ENCODE data around the gene NUP37. TPM values are rescaled to one million over a fixed set of nuclear protein-coding genes. Genes with fewer than 3 reads are reported as not detected.

NUP37 gene
- total RNA-seq, 3 donors from 2014 or later (not counting 1 experiment from before 2014, with no cell fraction given) = 10.6 to 14.7 (median 10.7) TPM

DNA sequence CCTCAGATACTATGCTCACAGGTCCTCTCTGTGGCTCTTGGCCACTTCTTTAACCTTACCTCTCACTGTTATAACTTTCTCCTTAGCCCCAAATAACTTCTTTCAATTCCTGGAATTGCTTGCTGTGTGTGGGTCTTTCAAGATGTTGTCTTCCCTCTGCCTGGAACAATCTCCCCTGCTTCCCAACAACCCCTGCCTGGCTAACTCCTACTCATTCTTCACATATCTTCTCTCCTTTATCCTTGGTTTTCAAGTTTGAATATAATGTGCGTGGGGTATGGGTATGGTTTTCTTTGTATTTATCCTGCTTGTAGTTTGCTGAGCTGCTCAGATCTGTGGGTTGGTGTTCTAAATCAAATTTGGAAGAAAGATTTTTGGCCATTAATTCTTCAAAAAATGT lies 55.4 kb downstream of the NUP37 start:
- WGBS (ENCODE audit: insufficient coverage) = 100% methylated on average over 1 of the region's 1 CpG
- DNase-seq = no peak
- intact Hi-C loops (cut with micrococcal nuclease) = no loop called here

GRCh38 chr12:102063069-102063468 lies 56.8 kb downstream of the NUP37 start:
- H3K4me3 Mint-ChIP-seq = no peak overlapping the region
- WGBS (ENCODE audit: insufficient coverage) = 98% methylated on average over 3 of the region's 3 CpGs

More for the DNA sequence above, 55.4 kb downstream of the NUP37 start:
- H3K27ac Mint-ChIP-seq = no peak overlapping the region
- peaks cover 14 to 15% of the 10 kb centered on the region in 2 donors for H3K4me1 Mint-ChIP-seq
- ATAC-seq = no peak
- H3K9me3 Mint-ChIP-seq = no peaks in the 10 kb centered on the region
- TF ChIP-seq, protein P1, sequence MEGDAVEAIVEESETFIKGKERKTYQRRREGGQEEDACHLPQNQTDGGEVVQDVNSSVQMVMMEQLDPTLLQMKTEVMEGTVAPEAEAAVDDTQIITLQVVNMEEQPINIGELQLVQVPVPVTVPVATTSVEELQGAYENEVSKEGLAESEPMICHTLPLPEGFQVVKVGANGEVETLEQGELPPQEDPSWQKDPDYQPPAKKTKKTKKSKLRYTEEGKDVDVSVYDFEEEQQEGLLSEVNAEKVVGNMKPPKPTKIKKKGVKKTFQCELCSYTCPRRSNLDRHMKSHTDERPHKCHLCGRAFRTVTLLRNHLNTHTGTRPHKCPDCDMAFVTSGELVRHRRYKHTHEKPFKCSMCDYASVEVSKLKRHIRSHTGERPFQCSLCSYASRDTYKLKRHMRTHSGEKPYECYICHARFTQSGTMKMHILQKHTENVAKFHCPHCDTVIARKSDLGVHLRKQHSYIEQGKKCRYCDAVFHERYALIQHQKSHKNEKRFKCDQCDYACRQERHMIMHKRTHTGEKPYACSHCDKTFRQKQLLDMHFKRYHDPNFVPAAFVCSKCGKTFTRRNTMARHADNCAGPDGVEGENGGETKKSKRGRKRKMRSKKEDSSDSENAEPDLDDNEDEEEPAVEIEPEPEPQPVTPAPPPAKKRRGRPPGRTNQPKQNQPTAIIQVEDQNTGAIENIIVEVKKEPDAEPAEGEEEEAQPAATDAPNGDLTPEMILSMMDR (IDR thresholded peaks at IDR 0.05) = no peak
- H3K27me3 Mint-ChIP-seq (ENCODE audit: low read depth in 2 of 2) = peaks cover 0 to 8% of the 10 kb centered on the region in 2 donors
- H3K36me3 Mint-ChIP-seq = no peaks in the 10 kb centered on the region
- Histone ChIP-seq H3K36me3 (ENCODE audit: control insufficient read depth, insufficient read depth, low read length) (peaks cover under 1% of the 10 kb centered on the region), H3K9me3 (ENCODE audit: control insufficient read depth, insufficient read depth, low read length) (no peaks in the 10 kb centered on the region), H3K27ac (ENCODE audit: low read length) (no peak overlapping the region), H3K4me3 (ENCODE audit: low read length) (no peak overlapping the region), H3K4me1 (ENCODE audit: control insufficient read depth, insufficient read depth, low read length) (peaks cover 8% of the 10 kb centered on the region), H3K27me3 (ENCODE audit: control insufficient read depth, insufficient read depth, low read length) (no peaks in the 10 kb centered on the region)
- H3K4me3 Mint-ChIP-seq = no peak overlapping the region

DNA sequence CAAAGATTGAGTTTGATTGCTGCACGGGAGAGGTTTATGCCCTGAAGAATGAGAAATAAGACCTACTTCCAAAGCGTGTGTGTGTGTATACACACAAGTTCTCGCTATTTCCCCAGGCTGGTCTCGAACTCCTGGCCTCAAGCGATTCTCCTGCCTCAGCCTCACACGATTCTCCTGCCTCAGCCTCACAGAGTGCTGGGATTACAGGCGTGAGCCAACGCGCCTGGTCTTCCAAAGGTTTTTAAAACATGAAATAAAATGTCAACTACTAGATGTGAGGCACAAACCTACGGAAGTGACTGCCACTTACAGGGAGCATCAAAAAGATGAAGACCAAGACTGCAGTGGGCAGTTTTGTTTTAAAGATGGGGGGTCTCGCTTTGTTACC lies 57.5 kb downstream of the NUP37 start:
- no peak overlapping the region for H3K27ac ChIP-seq (ENCODE audit: low read length)
- H3K9me3 ChIP-seq (ENCODE audit: control insufficient read depth, insufficient read depth, low read length) = no peaks in the 10 kb centered on the region
- Mint-ChIP-seq H3K4me1 (peaks cover 14 to 21% of the 10 kb centered on the region in 2 donors), H3K27ac (peak overlapping the region; percentile 97 to 99), H3K36me3 (peaks cover 6% of the 10 kb centered on the region), H3K27me3 (ENCODE audit: low read depth in 2 of 2) (peaks cover 0 to 8% of the 10 kb centered on the region in 2 donors), H3K4me3 (peak overlapping the region; percentile 96), H3K9me3 (no peaks in the 10 kb centered on the region)
- TF ChIP-seq, protein P1 (IDR thresholded peaks at IDR 0.05) = no peak
- 92% methylated on average over 11 of the region's 11 CpGs for WGBS (ENCODE audit: insufficient coverage)
- H3K36me3 ChIP-seq (ENCODE audit: control insufficient read depth, insufficient read depth, low read length) = peaks cover 4% of the 10 kb centered on the region
- no peaks in the 10 kb centered on the region for H3K27me3 ChIP-seq (ENCODE audit: control insufficient read depth, insufficient read depth, low read length)
- no peak overlapping the region for H3K4me3 ChIP-seq (ENCODE audit: low read length)
- ATAC-seq (no peak), DNase-seq (no peak)
- intact Hi-C loops (cut with micrococcal nuclease) = loop anchor here (1.0 kb wide), 1 partner anchor 58 kb away; the partner anchor contains the start of genes NUP37 and PARPBP
- H3K4me1 ChIP-seq (ENCODE audit: control insufficient read depth, insufficient read depth, low read length) = peaks cover 8% of the 10 kb centered on the region

More at GRCh38 chr12:102063069-102063468, 56.8 kb downstream of the NUP37 start:
- H3K27ac ChIP-seq (ENCODE audit: low read length) = no peak overlapping the region
- intact Hi-C loops (cut with micrococcal nuclease) = no loop called here
- Mint-ChIP-seq H3K4me1 (peaks cover 14 to 21% of the 10 kb centered on the region in 2 donors), H3K27ac (no peak overlapping the region), H3K36me3 (peaks cover 6% of the 10 kb centered on the region), H3K9me3 (no peaks in the 10 kb centered on the region), H3K27me3 (ENCODE audit: low read depth in 2 of 2) (peaks cover 0 to 8% of the 10 kb centered on the region in 2 donors)
- H3K4me1 ChIP-seq (ENCODE audit: control insufficient read depth, insufficient read depth, low read length) = peaks cover 8% of the 10 kb centered on the region
- DNase-seq (no peak), ATAC-seq (no peak)
- H3K4me3 ChIP-seq (ENCODE audit: low read length) = no peak overlapping the region
- H3K36me3 ChIP-seq (ENCODE audit: control insufficient read depth, insufficient read depth, low read length) = peaks cover 4% of the 10 kb centered on the region
- no peaks in the 10 kb centered on the region for H3K9me3 ChIP-seq (ENCODE audit: control insufficient read depth, insufficient read depth, low read length)
- TF ChIP-seq, protein P1 (IDR thresholded peaks at IDR 0.05) = no peak
- no peaks in the 10 kb centered on the region for H3K27me3 ChIP-seq (ENCODE audit: control insufficient read depth, insufficient read depth, low read length)
